HG02678 (cell line): ENCODE measurements around the gene INO80.

Experiments used
- ATAC-seq: cut with Tn5 transposase; IDR thresholded peaks from one replicate; pipeline ENCODE4 v1.9.1; 2021; ENCODE audit warnings: mild to moderate bottlenecking, moderate library complexity; ENCODE audit not compliant: unreplicated experiment

The INO80 gene

DNA sequence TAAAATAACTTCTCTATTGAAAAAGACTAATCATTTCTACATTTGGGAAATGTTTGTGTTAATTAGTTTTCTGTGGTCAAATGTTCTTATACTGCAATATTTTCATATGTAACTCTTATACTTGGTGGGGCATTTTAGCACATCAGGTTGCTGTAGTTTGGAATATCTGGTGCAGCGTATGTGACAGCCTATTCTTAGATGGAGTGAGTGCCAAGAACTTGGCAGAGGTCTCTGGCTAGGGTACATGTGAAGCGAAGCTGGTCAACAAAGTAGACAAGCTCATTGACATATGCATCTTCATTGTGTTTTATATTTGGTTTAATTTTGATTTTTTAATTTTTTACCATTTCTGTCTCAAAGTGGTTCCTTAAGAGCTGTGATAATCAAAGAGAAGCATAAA lies 109.6 kb downstream of the INO80 start:
- no peak for ATAC-seq

DNA sequence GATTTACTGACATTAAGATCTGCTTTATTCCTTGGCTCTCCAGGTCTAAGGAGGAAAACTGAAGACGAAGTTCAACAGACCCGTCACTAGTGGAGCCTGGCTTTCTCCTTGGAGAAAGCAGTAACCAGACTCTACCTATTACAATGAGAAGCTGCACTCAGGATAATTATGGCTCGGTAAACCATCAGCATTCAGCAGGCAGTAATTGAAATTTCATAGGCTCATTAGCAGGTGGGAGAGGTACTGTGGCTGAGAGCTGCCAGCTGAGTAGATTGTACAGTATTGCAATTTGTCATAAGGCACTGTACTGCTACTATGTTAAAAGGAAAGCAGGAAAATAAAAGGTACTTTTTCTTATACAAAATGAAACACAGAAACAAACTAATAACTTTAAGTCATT lies 111.6 kb downstream of the INO80 start:
- no peak for ATAC-seq

DNA sequence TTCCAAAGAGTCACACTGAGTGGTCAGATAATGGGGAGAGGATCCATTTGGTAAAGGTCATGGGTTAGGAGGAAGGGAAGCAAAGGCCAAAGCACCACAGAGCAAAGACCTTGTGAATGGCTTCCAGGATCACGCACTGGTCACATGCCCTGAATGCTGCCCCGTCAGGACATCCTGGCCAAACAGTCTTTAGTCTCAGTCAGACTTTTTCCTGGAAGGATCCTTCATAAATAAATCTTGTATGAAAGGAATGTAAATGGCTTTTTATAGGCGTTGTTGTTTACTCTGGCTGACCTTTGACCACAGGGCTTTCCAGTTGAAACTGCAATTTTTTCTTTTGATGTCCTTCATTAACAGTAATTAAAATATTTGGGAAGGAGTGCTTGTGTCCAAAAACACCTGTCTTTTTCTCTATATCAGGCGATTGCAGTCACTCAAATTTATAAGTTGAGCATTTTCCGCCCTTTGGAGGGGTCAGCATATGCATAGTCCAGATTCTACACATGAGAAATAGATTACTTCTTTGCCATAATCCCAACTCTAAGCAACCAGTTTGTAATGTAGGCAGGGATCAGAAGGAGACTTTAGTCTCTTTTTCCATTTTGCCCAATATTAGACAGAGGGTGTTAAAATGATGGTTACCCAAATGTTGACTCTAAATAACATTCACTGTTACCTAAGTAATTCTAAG lies 114.4 kb downstream of the INO80 start:
- no peak for ATAC-seq

DNA sequence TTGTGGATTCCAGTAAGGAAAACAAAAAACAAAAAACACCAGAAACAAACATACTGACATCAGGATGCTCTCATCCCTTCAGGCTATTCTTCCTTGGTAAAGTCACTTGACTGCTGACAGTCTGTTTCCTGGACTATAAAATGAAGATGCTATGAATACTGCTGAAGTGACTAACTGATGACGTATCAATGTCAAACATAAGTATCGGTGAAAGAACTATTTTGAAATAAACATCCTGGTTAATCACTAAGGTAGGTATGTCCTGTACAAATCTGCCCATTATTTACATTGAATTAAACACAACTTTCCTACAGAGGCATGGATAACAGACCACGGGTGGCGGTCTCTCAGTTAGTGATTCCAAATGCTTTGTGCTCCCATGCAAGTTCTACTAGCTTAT lies 116.9 kb downstream of the INO80 start:
- ATAC-seq = no peak

DNA sequence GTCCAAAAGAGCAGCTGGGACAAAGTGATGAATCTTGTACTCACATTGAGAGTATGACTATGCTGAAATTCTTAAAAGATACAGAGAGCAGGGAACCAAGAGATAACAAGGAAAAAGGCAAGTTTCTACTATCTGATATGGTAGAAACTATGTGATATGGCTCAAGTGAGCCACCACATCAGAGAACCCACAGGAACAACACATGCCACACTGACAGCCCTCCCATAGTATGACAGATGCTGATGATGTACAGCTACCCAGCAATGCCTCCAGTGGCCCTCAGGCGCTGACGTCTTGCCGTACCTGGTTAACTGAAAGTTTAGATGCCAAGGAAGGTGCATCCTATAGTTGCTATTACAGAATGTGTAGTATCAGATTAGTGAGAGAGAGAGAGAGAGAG lies 120.4 kb downstream of the INO80 start:
- no peak for ATAC-seq

DNA sequence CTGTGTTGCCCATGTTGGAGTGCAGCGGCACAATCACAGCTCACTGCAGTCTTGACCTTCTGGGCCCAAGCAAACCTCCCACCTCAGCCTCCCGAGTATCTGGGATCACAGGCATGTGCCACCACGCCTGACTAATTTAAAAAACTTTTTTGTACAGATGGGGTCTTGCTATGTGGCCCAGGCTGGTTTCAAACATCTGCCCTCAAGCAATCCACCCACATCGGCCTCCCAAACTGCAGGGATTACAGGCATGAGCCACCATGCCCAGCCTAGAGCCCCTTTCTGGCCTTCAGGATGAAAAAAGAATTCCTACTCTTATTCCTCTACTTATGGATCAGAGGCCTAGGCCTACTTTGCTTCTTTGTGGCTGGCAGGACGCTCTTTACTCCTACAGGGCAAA lies 123.3 kb downstream of the INO80 start:
- ATAC-seq = no peak

DNA sequence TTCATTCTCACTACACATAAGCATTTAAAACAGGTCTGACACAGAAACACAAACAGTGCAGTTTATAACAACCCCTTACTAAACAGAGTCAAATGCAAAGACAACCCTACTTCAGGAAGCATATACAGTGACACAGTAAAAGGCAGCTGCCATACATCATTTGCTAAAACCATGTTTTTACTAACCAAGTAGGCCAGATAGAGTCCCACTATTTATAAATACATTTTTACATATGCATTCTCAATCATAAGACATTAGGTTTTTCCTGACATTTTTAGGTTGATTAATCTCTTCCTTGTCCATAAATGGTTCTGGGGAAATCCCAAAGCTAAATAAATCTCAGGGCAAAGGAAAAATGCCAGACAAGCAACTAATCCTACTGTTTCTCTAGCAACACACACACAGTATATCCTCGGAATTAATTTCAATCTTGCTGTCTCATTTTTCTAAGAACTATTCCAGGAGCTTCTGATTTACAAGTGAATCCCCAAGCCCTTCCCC lies 123.8 kb downstream of the INO80 start:
- ATAC-seq = no peak

DNA sequence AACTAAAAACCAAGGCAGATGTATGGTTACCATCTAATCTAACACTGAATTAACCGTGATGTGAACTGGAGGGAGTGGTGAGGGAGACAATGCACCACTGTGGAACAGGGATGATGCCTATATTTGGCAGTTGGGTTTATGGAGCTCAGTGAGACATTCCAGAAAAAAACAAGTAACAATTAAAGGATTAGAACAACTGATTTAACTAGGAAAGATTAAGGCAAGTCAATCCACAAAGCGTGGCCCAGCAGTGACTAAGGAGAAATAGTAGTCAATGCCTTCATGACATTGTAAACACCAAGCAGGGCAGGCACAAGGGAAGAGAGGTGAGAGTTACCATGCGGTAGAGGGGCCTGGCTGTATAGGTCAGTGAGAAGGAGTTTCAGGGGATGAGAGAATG lies 124.7 kb downstream of the INO80 start:
- no peak for ATAC-seq

DNA sequence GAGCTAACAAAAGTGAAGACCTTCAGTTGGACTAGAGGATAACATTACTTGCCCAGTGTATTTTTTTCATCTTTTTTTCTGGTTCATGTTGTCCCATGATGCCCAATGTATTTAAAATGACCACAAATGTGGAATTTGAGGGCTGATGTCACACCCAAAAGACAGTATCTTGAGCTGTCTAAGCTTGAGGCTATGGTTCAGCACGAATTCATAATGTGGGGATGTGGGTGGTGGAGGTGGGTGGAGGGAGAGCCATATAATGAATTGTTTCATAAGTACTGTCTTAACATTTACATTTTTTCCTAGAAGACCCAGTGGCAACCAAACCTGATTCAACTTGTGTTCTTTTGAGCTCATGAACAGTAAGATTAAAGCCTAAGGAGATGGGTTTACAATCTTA lies 125.3 kb downstream of the INO80 start:
- no peak for ATAC-seq

DNA sequence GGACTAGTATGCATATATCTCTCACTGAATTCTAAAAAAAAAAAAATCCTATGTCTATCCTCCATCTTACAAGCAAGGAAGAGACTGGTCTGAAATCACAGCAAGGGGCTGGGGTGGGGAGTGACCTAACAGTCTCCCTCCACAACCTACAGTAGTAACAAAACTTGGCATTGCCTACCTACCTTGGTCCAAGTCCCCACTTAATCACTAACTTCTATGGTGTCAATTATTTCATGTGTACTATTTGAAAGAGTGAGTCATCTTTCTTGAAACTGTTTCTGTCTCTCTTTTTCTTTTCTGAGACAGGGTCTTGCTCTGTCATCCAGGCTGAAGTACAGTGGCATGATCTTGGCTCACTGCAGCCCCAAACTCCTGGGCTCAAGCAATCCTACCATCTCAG lies 126.0 kb downstream of the INO80 start:
- ATAC-seq = no peak

DNA sequence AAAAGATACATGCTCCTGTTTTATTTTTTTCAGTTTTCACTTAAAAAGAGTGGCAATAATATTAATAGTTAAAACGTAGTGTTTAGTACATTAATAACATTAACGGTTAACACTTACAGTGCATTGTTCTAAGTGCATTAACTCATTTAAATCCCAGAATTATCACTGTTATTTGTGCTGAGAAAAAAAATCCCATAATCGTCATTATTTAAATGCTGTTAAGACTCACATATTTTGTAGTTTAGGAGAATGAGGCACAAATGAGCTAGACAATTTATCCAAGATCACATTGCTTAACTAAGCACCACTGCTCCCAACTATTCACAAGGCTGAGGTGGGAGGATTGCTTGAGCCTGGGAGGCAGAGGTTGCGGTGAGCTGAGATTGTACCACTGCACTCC lies 127.9 kb downstream of the INO80 start:
- ATAC-seq = no peak

DNA sequence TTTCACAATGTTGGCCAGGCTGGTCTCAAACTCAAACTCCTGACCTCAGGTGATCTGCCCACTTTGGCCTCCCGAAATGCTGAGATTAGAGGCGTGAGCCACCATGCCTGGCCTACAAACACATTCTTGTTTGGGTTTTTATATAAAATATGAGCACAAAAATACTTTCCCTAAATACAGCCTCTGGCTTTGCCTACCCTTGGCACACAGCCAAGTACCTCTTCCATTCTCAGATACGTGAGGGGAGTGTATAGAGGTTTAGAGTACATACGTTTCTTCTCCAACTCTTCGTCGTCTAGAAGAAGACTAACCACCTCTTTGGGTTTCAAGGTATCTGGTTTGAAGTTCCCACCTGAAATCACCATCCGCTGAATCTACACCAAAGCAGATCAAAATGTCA lies 129.3 kb downstream of the INO80 start:
- no peak for ATAC-seq

DNA sequence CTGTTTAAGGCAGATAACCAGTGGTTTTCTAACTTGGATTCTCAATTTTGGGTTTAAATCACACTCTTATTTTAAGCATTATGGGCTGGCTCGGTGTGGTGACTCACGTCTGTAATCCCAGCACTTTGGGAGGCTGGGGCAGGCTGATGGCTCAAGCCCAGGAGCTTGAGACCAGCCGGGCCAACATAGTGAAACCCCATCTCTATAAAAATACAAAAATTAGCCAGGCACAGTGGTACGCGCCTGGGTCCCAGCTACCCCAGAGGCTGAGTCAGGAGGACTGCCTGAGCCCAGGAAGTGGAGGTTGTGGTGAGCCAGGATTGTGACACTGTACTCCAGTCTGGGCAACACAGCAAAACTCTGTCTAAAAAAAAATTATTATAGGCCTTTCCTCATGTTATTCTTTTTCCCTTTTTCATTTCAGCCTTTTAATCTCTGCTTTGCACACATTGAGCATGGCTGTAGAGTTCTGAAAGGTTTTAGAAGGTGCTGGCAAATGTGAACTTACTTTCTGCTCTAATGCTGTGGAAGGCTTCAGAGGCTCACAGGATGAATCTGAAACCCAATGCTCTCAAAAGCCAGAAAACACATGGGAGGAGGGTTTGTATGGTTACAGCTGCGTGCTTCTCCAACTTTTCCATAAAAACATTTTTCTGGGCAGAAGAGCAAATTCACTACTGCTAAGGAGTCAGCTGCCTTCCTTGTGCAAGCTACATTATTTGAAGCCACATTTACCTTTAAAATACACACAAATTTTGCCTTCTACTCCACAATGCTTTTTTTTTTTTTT lies 130.3 kb downstream of the INO80 start:
- no peak for ATAC-seq

DNA sequence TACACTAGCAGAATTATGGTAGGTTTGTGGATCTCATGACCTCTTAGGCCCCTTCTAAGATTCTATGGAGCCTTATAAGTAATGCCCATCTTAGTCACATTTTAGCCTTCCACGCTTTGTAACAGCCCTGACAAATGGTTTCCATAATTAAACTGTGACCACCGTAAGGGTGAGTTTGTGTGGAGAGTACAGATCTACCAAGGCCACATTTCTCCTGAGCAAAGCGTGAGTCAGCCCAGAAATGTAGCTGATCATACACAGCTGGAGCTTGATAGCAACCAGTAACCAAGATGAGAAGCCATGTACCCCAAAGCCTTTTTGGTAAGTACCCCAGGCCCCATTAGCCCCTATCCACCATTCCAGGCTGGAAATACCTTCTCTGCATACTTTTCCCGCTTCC lies 131.1 kb downstream of the INO80 start:
- ATAC-seq = no peak

DNA sequence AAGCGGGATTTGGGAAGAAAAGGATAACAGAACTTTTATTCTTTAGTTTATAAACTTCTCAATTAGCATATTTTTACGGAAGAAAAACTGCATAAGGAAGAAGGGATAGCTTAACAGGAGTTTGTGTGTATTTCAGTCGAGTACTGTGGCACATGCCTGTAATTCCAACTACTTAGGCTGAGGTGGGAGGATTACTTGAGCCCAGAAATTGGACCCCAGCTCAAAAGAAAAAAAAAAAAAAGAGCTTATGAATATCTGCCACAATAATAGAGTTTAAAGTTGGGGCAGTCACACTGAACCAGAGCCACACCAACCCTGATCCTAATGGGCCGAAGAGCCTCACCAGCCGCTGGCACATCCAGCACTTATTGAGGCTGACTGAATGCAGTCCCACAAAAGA lies 131.7 kb downstream of the INO80 start:
- no peak for ATAC-seq

DNA sequence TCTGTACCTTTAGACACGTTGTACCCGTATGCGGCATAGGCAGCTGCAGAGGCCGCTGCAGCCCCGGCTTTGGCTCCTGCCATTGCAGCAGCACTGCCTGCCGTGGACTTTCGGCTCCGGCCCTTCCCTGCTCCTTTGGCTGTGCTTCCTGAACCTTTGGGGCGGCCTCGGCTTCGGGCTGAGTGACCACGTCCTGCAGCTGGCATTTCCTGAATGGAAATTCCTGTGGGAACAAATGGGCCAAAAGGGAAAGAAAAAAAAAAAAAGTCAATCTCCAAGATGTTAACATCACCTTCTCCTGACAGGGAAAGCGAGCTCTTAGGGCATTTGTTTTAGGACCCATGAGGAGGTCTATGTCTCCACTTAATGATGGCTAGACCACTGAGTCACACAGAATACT lies 133.2 kb downstream of the INO80 start:
- ATAC-seq = no peak

DNA sequence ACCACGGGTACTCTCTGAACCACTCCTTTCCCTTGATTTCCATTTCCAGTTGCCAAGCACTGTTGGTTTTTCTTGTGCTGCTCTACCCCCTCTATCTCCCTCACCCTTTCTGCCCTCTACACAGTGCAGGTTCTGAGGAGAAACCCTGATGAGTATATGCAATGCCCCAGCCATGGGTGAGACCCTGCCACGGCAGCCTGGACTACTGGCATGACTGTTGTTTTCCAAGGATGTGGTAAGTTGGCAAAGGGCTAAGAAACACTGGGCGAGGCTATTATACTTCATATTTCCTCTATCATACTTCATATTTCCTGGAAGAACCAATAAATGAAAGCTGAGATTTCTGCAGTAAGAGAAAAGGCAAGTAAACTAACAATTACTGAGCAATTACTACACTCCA lies 134.9 kb downstream of the INO80 start:
- no peak for ATAC-seq

DNA sequence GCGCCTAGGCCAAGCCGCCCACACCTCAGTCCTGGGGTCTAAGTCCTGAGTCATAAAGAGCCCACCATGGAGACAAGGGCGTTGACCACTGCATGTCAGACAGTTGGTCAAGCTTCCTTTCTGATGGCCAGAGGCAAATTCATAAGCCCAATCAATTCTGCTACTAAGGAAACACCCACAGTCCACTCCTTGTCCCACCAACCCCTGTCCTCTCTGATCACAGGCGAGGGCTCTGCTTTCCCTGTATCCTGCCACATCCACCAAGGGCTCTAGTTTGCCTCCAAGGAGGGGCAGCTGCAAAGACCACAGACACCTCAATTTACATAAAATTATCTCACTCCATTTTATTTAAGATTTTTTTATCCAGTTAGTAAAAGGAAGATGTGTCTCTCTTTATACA lies 137.5 kb downstream of the INO80 start:
- ATAC-seq = no peak

DNA sequence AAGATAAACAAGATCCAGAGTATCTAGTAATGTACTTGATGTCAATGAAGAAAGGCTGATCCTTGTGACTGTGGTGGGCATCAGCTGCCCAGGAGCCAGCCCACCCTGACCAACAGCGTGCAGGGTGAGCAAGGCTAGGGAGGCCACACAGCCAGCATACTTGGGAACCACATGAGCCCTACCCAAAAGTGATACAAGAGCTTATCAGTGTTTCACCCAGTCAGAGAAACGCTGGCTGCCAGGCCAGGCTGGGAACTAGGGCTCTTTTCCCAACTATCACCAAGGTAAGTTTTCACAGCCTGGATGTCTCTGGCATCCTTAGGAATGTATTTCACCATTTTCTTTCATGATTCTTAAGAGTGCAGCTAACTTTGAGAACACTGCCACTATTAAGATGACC lies 137.9 kb downstream of the INO80 start:
- ATAC-seq = no peak

DNA sequence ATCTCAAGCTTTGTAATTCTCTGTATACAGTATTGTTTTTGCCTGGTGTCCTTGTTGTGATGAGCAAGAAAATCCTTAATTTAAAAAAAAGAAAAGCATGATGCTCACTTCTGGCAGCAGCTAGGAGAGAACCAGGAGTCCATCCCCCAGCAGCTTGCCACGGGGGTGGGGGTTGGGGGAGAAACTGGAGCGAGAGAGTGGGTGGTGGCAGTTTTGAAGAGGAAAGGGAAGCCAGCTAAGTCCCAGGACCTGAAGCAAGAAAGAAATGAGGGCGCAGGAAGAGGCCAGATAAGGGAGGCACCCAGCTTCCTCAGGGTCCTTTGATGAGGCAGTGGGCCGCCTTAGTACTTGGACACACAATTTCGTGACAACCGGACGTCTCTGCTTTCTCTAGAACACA lies 139.3 kb downstream of the INO80 start:
- no peak for ATAC-seq

DNA sequence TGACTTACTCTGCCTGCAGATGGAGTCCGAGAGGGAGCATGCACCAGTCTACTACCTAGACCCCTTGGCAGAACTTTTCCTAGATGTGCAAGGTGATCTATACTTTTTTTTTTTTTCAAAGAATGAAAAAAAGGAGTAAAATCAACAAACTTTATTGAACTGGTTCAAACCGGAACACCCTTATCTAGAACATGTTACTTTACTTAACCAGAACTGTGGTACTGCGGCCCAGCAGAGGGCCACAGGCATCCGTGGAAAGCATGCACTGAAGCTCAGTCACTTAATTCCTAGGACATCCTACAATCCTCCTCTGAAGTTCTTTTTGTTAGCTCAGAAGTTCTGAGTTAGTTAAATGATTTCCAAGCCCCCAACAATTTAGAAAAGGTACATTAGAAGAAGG lies 141.2 kb downstream of the INO80 start:
- ATAC-seq = no peak

DNA sequence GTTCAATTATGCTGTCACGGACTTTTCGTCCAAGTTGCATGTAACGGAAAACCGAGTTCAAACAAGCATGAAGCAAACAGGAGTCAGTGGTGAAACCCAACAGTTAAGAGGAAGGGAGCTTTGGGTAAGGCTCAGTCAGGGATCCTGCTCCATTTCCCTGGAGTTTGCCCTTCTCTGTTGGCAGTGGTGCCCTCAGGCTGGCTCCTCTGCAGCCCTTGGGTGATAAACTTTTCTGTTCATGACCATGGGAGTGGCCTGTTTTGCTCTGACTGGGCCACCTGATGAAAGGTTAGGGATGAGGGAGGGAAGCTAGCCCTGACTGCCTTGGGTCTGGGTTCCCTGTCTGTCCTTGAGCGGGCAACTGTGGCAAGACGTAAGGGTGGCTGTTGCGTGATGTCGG lies 146.7 kb downstream of the INO80 start:
- ATAC-seq = no peak
